Testis (tissue), 2 donors: ENCODE data around the gene CTDSPL.

ENCODE experiments used
- CTCF ChIP-seq, 3 experiments: fragments of 450-650 bp in 2 of 3; fragments of 200-600 bp in 1 of 3; sonication (generic) in 1 of 3; IDR thresholded peaks; one replicate each; pipeline ENCODE4 v1.5.1; 2016 to 2019; ENCODE audit warnings: antibody characterized with exemption in 3 of 3, mild to moderate bottlenecking in 2 of 3, moderate library complexity in 1 of 3
- POLR2A ChIP-seq: fragments of 450-650 bp; IDR thresholded peaks from one replicate; pipeline ENCODE4 v1.6.1; 2017; ENCODE audit warnings: antibody characterized with exemption, mild to moderate bottlenecking, moderate library complexity

- TF ChIP-seq CTCF (IDR thresholded peaks at IDR 0.05) (no peak), POLR2A (no peak)
Measured at GRCh38 chr3:37984051-37984450, 122.4 kb downstream of the CTDSPL start.
